ENCODE measurements around the gene BST1.

Gene BST1

GRCh38 chr4:15683143-15683495 is 19.7 kb upstream of the BST1 start:
- TF ChIP-seq GATA1 (IDR thresholded peaks at IDR 0.05; ENCODE audit: low read depth, low read length) (no peak), POLR2A (IDR thresholded peaks at IDR 0.05; ENCODE audit: low read length) (no peak)
- no peak for DNase-seq

DNA sequence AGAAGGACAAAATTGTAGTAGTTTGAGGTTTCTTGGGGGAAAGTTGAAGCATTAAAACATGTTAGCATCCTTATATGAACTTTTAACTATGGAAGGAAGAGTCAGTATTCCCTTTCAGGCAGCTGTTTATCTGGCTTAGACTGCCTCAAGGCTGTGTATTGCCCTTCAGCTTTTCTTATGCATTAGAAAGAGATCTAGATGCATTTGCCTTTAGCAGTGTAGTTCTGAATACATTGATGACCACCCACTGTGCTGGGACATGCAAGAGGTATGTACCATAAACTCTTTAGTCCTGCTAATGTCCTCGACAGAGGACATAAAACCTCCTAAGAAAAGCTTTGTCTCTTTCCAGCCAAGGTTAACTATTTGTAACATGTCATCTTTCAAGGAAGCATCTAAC is 18.4 kb upstream of the BST1 start:
- no peak for DNase-seq
- TF ChIP-seq POLR2A (IDR thresholded peaks at IDR 0.05; ENCODE audit: low read length) (no peak), GATA1 (IDR thresholded peaks at IDR 0.05; ENCODE audit: low read depth, low read length) (no peak)

DNA sequence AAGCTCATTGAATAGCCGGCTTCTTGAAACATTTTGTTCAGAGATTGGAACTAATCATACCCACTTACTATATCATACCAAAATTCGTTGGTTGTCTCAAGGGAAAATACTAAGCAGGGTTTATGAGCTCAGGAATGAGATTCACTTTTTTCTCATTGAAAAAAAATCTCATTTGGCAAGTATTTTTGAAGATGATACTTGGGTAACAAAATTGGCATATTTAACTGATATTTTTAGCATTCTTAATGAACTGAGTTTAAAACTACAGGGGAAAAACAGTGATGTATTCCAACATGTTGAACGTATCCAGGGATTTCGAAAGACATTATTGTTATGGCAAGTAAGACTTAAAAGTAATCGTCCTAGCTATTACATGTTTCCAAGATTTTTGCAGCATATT is 14.8 kb upstream of the BST1 start:
- DNase-seq, result no peak
- TF ChIP-seq POLR2A (IDR thresholded peaks at IDR 0.05; ENCODE audit: low read length) (no peak), GATA1 (IDR thresholded peaks at IDR 0.05; ENCODE audit: low read depth, low read length) (no peak)

- DNase-seq, result no peak
- TF ChIP-seq GATA1 (IDR thresholded peaks at IDR 0.05; ENCODE audit: low read depth, low read length), result no peak
- TF ChIP-seq POLR2A (IDR thresholded peaks at IDR 0.05; ENCODE audit: low read length), result no peak
These were observed 13.3 kb upstream of the BST1 start for GRCh38 chr4:15689540-15689939.

DNA sequence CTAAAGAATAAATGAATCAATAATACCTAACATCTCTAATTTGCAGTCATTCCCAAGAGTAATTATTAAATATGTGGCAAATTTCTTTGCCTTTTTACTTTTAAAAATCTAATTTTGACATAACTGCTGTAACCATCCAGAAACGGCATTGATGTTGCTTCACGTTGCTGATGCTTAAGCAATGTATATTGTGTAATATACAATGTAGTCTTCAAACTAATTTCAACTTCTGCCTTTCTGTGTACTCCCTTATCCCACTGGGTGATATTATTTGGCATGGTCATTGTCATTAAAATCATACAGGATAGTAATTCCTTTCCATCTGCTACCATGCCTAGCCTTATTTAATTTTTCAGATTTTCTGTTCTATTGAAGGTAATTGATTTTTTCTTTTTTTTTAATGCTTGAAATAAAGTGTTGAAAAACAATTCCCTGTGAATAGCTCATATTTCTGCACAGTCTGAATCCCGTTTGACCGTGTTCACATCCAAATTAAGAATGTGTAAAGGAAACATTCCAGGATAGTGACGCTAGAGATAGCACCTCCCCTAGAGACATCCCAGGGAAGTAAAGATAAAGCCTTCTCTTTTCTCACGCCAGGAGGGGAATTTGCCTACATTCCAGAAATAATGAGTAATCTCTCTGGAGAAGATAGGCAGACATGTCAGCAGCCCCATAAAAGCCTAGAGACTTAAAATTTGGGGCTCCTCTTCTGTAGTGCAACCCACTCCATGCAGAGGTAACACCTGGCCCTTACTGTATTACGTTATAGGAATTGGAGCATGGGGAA is 12.7 kb upstream of the BST1 start:
- no peak for TF ChIP-seq GATA1 (IDR thresholded peaks at IDR 0.05; ENCODE audit: low read depth, low read length)
- TF ChIP-seq POLR2A (IDR thresholded peaks at IDR 0.05; ENCODE audit: low read length), result no peak
- no peak for DNase-seq

GRCh38 chr4:15691346-15692135 is 11.3 kb upstream of the BST1 start:
- TF ChIP-seq GATA1 (IDR thresholded peaks at IDR 0.05; ENCODE audit: low read depth, low read length) (no peak), POLR2A (IDR thresholded peaks at IDR 0.05; ENCODE audit: low read length) (no peak)

DNA sequence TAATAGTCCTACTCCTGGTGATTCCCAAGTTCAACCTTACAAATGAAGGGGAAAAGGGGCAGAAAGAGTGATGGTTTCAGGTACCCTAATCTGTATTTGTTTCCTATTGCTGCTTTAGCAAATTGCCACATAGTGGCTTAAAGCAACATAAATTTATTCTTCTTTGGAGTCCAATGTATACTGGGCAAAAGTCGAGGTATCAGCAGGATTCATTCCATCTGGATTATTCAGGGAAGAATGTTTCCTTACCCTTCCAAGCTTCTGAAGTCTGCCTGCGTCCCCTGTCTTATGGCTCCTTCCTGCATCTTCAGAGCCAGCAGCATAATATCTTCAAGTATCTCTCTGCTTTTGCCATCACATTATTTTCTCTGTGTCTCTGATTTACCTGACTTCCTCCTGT is 10.3 kb upstream of the BST1 start:
- no peak for DNase-seq
- TF ChIP-seq GATA1 (IDR thresholded peaks at IDR 0.05; ENCODE audit: low read depth, low read length) (no peak), POLR2A (IDR thresholded peaks at IDR 0.05; ENCODE audit: low read length) (no peak)

More at GRCh38 chr4:15691346-15692135, 11.3 kb upstream of the BST1 start:
- no peak for DNase-seq

GRCh38 chr4:15694431-15694830 is 8.4 kb upstream of the BST1 start:
- TF ChIP-seq GATA1 (IDR thresholded peaks at IDR 0.05; ENCODE audit: low read depth, low read length) (no peak), POLR2A (IDR thresholded peaks at IDR 0.05; ENCODE audit: low read length) (no peak)
- no peak for DNase-seq

GRCh38 chr4:15695240-15695699 is 7.6 kb upstream of the BST1 start:
- DNase-seq, result no peak
- TF ChIP-seq POLR2A (IDR thresholded peaks at IDR 0.05; ENCODE audit: low read length), result no peak
- TF ChIP-seq GATA1 (IDR thresholded peaks at IDR 0.05; ENCODE audit: low read depth, low read length), result no peak

DNA sequence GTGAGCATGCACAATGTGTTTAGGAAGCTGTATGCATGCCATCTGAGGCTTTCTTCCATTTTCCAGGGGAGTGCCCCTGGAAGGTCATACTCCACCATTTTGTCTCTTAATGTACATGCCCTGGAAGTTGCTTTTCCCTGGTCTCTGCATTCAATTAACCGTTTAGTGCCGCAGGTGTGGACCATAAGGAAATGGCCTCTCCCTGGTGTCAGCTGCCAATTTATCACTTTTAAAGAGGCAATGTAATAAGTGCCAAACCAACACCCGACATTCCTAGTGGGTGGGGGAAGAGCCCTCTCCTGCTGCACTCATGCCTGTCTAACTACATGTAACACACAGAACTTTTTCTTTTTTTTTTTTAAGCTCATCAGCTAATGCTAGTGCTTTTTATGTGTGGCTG is 7.1 kb upstream of the BST1 start:
- no peak for DNase-seq
- TF ChIP-seq POLR2A (IDR thresholded peaks at IDR 0.05; ENCODE audit: low read length), result no peak
- TF ChIP-seq GATA1 (IDR thresholded peaks at IDR 0.05; ENCODE audit: low read depth, low read length), result no peak

DNA sequence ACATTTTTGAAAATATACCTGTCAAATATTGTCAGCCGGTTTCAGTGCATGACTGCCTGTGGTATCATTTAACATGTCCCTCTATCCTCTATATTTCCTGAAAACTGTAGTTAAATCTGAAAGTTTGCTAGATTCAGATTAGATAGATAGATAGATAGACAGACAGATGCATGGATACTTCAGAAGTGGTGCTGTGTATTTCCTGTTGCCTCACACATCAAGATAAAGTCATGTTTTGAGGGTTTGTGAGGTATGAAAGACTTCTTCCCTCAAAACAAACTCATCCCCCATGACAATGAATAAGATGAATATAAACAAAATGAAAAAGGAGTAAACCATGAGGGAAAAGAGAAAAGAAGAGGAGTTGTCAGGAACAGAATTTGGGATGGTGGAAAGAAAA is 6.0 kb upstream of the BST1 start:
- TF ChIP-seq GATA1 (IDR thresholded peaks at IDR 0.05; ENCODE audit: low read depth, low read length) (no peak), POLR2A (IDR thresholded peaks at IDR 0.05; ENCODE audit: low read length) (no peak)
- DNase-seq, result no peak

- no peak for DNase-seq
- TF ChIP-seq POLR2A (IDR thresholded peaks at IDR 0.05; ENCODE audit: low read length) (no peak), GATA1 (IDR thresholded peaks at IDR 0.05; ENCODE audit: low read depth, low read length) (no peak)
These were observed 574 bp downstream of the BST1 start for GRCh38 chr4:15703439-15703838.

DNA sequence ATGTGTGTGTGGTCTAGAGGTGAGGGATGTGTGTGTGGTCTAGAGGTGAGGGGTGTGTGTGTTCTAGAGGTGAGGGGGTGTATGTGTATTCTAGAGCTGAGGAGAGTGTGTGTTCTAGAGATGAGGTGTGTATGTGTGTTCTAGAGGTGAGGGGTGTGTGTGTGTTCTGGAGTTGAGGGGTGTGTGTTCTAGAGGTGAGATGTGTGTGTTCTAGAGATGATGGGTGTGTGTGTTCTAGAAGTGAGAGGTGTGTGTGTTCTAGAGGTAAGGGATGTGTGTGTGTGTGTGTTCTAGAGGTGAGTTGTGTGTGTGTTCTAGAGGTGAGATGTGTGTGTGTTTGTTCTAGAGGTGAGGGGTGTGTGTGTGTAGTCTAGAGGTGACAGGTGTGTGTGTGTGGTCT is 1.3 kb downstream of the BST1 start:
- TF ChIP-seq GATA1 (IDR thresholded peaks at IDR 0.05; ENCODE audit: low read depth, low read length), result no peak
- TF ChIP-seq POLR2A (IDR thresholded peaks at IDR 0.05; ENCODE audit: low read length), result no peak
- DNase-seq, result peak in 1 of 2 experiments; percentile 7

DNA sequence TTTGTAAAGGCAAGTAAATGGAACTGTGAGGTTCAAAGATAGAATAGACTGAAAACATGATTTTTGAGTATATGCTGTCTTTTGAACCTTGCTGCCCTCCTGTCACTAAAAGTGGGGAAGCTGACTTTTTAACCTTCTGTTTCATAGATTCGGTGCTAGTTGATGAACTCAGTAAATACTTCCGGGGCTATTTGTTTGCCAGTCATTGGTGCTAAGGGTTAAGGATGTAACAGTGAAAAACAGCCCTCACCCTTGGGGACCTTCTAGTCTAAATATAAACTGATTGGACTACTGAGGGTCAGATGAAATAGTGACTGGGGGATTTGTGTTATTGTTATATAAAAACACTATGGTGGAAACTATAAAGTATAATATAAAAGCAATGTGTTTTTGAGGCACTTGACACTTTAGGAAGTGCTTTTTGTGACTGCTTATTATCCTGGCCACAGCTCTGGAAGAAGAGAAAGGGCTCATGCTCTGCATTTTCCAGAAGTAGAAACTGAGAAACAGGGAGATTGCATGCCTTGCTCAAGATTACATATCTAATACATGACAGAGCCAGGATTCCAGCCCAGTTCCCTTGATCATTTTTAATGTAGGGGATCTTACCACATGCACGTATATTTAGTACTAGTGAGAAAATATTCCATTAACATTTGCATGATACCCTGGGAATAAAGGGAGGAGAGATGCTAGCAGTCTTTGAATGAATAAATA is 3.9 kb downstream of the BST1 start:
- DNase-seq, result no peak
- TF ChIP-seq POLR2A (IDR thresholded peaks at IDR 0.05; ENCODE audit: low read length), result no peak
- no peak for TF ChIP-seq GATA1 (IDR thresholded peaks at IDR 0.05; ENCODE audit: low read depth, low read length)

All from erythroblast (primary cell).